Astrocyte of the cerebellum (primary cell): ENCODE results near the gene BAHCC1.

Experiments used
- DNase-seq: peaks from one replicate; pipeline ENCODE4 v3.0.0-alpha.2; 2011; ENCODE audit warnings: low read depth
- H3K4me3 ChIP-seq: 2 replicates; pipeline ENCODE4 v1.5.1; 2011; ENCODE audit warnings: mild to moderate bottlenecking, low read depth, low read length, moderate library complexity
- CTCF ChIP-seq: IDR thresholded peaks from 2 replicates; pipeline ENCODE4 v1.5.1; 2012; ENCODE audit warnings: low read length, low read depth, moderate library complexity, mild to moderate bottlenecking; ENCODE audit errors: missing control alignments
- in situ Hi-C: cut with HindIII; loops from 2 replicates; pipeline ENCODE4 v1.10.0; 2017; ENCODE audit warnings: low sequenced_read_pairs

Gene BAHCC1

GRCh38 chr17:81492706-81493105 lies 97.4 kb downstream of the BAHCC1 start:
- no peak for TF ChIP-seq CTCF
- in situ Hi-C loops: no loop called here
- DNase-seq: no peak

DNA sequence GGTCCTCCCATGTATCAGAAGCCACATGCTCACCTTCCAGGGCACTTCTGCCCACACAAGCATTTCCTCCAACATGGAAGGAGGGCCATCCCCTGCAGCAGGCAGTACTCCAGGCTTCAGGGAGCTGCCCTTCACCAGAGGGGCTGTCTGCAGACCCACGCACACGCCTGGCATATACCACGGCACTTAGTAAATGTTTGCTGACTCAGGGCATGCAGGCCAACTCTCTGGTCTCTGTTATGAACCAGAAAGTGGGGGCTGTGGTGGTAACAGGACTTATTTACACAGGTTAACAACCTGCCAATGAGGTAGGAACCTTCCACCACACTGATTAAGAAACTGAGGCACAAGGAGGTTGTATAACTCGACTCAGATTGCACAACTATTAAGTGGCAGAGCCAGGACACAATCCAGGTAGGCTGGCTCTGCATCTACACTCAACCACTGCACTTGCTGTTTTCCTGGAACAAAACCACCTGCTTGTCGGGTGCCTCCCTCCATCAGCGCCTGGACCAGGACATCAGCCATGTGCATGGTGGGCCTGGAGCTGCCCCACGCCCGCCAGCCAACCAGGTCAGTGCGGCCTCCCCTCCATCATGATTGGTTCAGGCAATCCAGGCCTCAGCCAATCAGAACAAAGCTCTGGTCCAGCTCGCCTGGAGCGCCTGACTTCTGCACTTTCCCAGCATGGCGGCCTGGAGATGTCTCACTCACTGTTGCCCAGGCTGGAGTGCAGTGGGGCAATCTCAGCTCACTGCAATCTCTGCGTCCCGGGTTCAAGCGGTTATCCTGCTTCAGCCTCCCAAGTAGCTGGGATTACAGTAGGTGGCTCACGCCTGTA lies 98.2 kb downstream of the BAHCC1 start:
- in situ Hi-C loops: no loop called here
- no peak for DNase-seq
- H3K4me3 ChIP-seq: no peak overlapping the region
- TF ChIP-seq CTCF: no peak

More at GRCh38 chr17:81492706-81493105, 97.4 kb downstream of the BAHCC1 start:
- H3K4me3 ChIP-seq: no peak overlapping the region

- no peak for TF ChIP-seq CTCF
- H3K4me3 ChIP-seq: no peak overlapping the region
- no peak for DNase-seq
- in situ Hi-C loops: no loop called here
Measured at GRCh38 chr17:81494626-81495377, 99.5 kb downstream of the BAHCC1 start.

DNA sequence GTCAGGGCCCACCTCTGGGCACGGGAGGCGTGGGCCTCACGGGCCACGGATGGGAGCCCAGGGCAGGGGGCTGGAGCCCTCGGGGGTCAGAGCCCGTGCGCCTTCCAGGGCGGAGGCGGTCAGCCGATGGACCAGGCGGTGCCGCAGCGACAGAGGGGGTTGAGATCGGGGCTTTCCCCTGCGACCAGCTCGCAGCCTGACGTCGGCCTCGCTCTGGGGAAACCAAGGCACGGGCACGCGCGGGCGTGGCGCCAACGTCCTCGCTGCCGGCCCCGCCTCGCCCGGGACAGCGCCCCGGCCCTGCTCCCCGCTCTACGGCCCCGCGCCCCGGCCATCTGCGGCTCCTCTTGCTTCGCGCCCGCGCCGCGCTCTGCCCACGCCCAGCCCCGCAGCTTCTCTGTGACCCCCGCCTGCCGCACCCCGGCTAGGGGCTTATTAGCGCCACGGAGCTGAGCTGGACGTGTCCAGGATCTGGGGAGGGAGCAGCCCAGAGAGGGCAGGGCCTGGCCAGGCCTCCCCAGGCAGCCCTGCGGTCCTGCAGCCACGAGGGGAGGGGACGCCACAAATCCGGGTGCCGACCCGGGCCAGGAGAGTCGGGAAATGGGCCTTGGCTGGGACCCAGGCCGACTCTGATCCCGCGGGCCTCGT lies 103.8 kb downstream of the BAHCC1 start:
- H3K4me3 ChIP-seq: no peak overlapping the region
- in situ Hi-C loops: no loop called here
- DNase-seq: no peak
- no peak for TF ChIP-seq CTCF

GRCh38 chr17:81499601-81499970 lies 104.3 kb downstream of the BAHCC1 start:
- DNase-seq: no peak
- in situ Hi-C loops: no loop called here
- no peak overlapping the region for H3K4me3 ChIP-seq
- TF ChIP-seq CTCF: no peak

DNA sequence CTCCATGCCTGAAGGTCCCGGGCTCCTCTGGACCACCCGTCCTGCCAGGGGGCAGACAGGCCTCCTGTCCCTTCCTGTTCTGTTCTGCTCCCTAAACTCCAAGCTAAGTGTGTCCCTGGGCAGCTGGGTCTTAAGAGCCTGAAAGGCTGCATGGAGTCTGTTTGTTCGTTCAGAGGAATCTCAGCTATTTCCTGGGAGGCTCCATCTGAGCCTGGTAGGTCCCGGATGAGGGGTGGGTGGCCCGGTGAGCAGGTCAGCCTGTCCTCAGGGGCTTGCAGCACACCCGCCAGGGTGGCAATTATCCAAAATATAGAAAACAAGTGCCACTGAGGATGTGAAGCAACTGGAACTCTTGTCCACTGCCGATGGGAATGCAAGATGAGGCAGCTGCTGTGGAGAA lies 104.8 kb downstream of the BAHCC1 start:
- H3K4me3 ChIP-seq: no peak overlapping the region
- in situ Hi-C loops: no loop called here
- TF ChIP-seq CTCF: no peak
- no peak for DNase-seq
